HepG2 (cell line): ENCODE results near the gene PLEKHA3. TPM values are rescaled to one million over a fixed set of nuclear protein-coding genes. Genes with fewer than 3 reads are reported as not detected.
A peak's percentile ranks its signal among the peaks of the same experiment; 100 is the strongest.

Experiments
- BRD4 ChIP-seq: sonication (generic); formaldehyde crosslinking; IDR thresholded peaks from 2 replicates; pipeline ENCODE4 v1.4.0; 2020; ENCODE audit warnings: missing genetic modification reagents
- HIC2 ChIP-seq: sonication (generic); formaldehyde crosslinking; IDR thresholded peaks from 2 replicates; pipeline ENCODE4 v1.9.0; 2022; ENCODE audit warnings: low read depth, missing genetic modification reagents
- ISX ChIP-seq: sonication (generic); formaldehyde crosslinking; conservative IDR thresholded peaks from 2 replicates; pipeline ENCODE4 v1.5.0; 2020; ENCODE audit warnings: missing genetic modification reagents
- MAFG ChIP-seq: sonication (generic); formaldehyde crosslinking; IDR thresholded peaks from 2 replicates; pipeline ENCODE4 v1.5.1; 2020; ENCODE audit warnings: mild to moderate bottlenecking, missing genetic modification reagents
- MIER3 ChIP-seq: IDR thresholded peaks from 2 replicates; pipeline ENCODE4 v1.6.1; 2016; ENCODE audit warnings: missing compliant biosample characterization, borderline replicate concordance
- NAIF1 ChIP-seq: sonication (generic); formaldehyde crosslinking; IDR thresholded peaks from 2 replicates; pipeline ENCODE4 v1.5.0; 2020; ENCODE audit warnings: mild to moderate bottlenecking, missing genetic modification reagents, borderline replicate concordance
- NR0B2 ChIP-seq: sonication (generic); formaldehyde crosslinking; IDR thresholded peaks from 2 replicates; pipeline ENCODE4 v1.4.0; 2020; ENCODE audit warnings: mild to moderate bottlenecking, missing genetic modification reagents
- POLR2AphosphoS2 ChIP-seq: IDR thresholded peaks from 2 replicates; pipeline ENCODE4 v1.6.1; 2011; ENCODE audit warnings: low read depth, low read length, improper control_type of control experiment
- SCMH1 ChIP-seq: sonication (generic); formaldehyde crosslinking; IDR thresholded peaks from 2 replicates; pipeline ENCODE4 v1.9.0; 2021; ENCODE audit warnings: missing genetic modification reagents, mild to moderate bottlenecking, borderline replicate concordance
- SNAPC4 ChIP-seq: sonication (generic); formaldehyde crosslinking; IDR thresholded peaks from 2 replicates; pipeline ENCODE4 v1.4.0; 2020; ENCODE audit warnings: mild to moderate bottlenecking, missing genetic modification reagents
- SRF ChIP-seq: IDR thresholded peaks from 2 replicates; pipeline ENCODE4 v1.6.1; 2011; ENCODE audit warnings: mild to moderate bottlenecking, low read depth, low read length, moderate library complexity
- ZBTB33 ChIP-seq: sonication (generic); formaldehyde crosslinking; IDR thresholded peaks from 2 replicates; pipeline ENCODE4 v1.4.0; 2020; ENCODE audit warnings: missing genetic modification reagents
- ZGPAT ChIP-seq: IDR thresholded peaks from 2 replicates; pipeline ENCODE4 v1.6.1; 2016; ENCODE audit warnings: mild to moderate bottlenecking
- ZNF335 ChIP-seq: sonication (generic); formaldehyde crosslinking; IDR thresholded peaks from 2 replicates; pipeline ENCODE4 v1.4.0; 2020; ENCODE audit warnings: missing genetic modification reagents
- ZNF7 ChIP-seq: IDR thresholded peaks from 2 replicates; pipeline ENCODE4 v1.6.1; 2016; ENCODE audit warnings: missing biosample characterization, missing genetic modification reagents
- ZNF784 ChIP-seq: sonication (generic); formaldehyde crosslinking; IDR thresholded peaks from 2 replicates; pipeline ENCODE4 v1.5.1; 2020; ENCODE audit warnings: missing genetic modification reagents, mild to moderate bottlenecking, borderline replicate concordance
- polyA plus RNA-seq, 8 experiments: library from polyadenylated mRNA; depleted of rRNA in 3 of 8; stranded (reverse) in 7 of 8; unstranded in 1 of 8; fragments of >200 nt; fragmentation: Illumina TruSeq in 4 of 8; extraction: Trizol in 4 of 8; gene quantifications; 2 replicates each; pipeline versions ENCODE4 v1.2.1 to v1.2.3, GENCODE V29; 2011 to 2016; ENCODE audit warnings: low read depth in 4 of 8, missing spikeins in 1 of 8, mixed read lengths in 1 of 8; ENCODE audit not compliant: insufficient read depth in 1 of 8
- total RNA-seq, 5 experiments: library from RNA; depleted of rRNA; stranded (reverse); fragments of >200 nt; fragmentation: Illumina TruSeq; extraction: Trizol; gene quantifications; 2 replicates each; pipeline ENCODE4 v1.2.3, GENCODE V29; 2016; ENCODE audit warnings: low read depth in 1 of 5

PLEKHA3 gene
- total and polyA plus RNA-seq, 2 of the 13 experiments (the other 11 are each of a cell fraction or from before 2014, with no cell fraction given), result 11.7 to 23.1 TPM

GRCh38 chr2:178480227-178481181 is at the start of gene PLEKHA3 (continued):
- TF ChIP-seq ZGPAT (CRISPR knock-in tag) (peak; percentile 79), NR0B2 (CRISPR knock-in tag) (peak; percentile 68; the same call in 1 of the 2 replicates), ZNF335 (no peak), POLR2AphosphoS2 (no peak), BRD4 (CRISPR knock-in tag) (peak; percentile 77; the same call in 1 of the 2 replicates), NAIF1 (no peak), ZNF784 (CRISPR knock-in tag) (no peak; the same call in 1 of the 2 replicates), SCMH1 (CRISPR knock-in tag) (no peak), ZBTB33 (CRISPR knock-in tag) (no peak), MAFG (CRISPR knock-in tag) (no peak), HIC2 (CRISPR knock-in tag) (no peak), ZNF7 (no peak), MIER3 (CRISPR knock-in tag) (no peak), ISX (no peak; the same call in 1 of the 2 replicates), SNAPC4 (CRISPR knock-in tag) (no peak), SRF (no peak)
